A549 (cell line): ENCODE results near the gene PEPD.

Experiments used
- CBX2 ChIP-seq: fragments of 200-600 bp; sonication (generic); IDR thresholded peaks from 2 replicates; pipeline ENCODE4 v1.6.1; 2016; ENCODE audit warnings: low read depth, mild to moderate bottlenecking, borderline replicate concordance
- CEBPB ChIP-seq, 2 experiments: fragments of >200 bp in 1 of 2; sonication (Bioruptor Twin) in 1 of 2; formaldehyde crosslinking in 1 of 2; IDR thresholded peaks; 2 replicates each; pipeline ENCODE4 v1.6.1; 2012 to 2016
- EP300 ChIP-seq, 2 experiments: fragments of >200 bp; sonication (Bioruptor Twin); formaldehyde crosslinking; IDR thresholded peaks; 2 replicates in 1 of 2; 3 replicates in 1 of 2; pipeline ENCODE4 v1.6.1; 2016 to 2017
- NFE2L2 ChIP-seq: fragments of 150-350 bp; conservative IDR thresholded peaks from 2 replicates; pipeline ENCODE4 v1.6.1; 2014; ENCODE audit warnings: low read length
- NR3C1 ChIP-seq: fragments of >200 bp; sonication (Bioruptor Twin); formaldehyde crosslinking; IDR thresholded peaks from 3 replicates; pipeline ENCODE4 v1.6.1; 2017
- POLR2A ChIP-seq: IDR thresholded peaks from 2 replicates; pipeline ENCODE4 v1.6.1; 2012; ENCODE audit warnings: mild to moderate bottlenecking, low read length
- RARB ChIP-seq: fragments of 250-450 bp; sonication (Bioruptor Pico); IDR thresholded peaks from 2 replicates; pipeline ENCODE4 v1.8.0; 2021; ENCODE audit warnings: mild to moderate bottlenecking, moderate library complexity
- RCOR1 ChIP-seq: fragments of 150-350 bp; IDR thresholded peaks from 2 replicates; pipeline ENCODE4 v1.6.1; 2014; ENCODE audit warnings: antibody characterized with exemption, low read length, low read depth
- SMC3 ChIP-seq: fragments of >200 bp; sonication (Bioruptor Twin); formaldehyde crosslinking; IDR thresholded peaks from 3 replicates; pipeline ENCODE4 v1.6.1; 2018; ENCODE audit warnings: inconsistent platforms
- SREBF2 ChIP-seq: fragments of 450-650 bp; IDR thresholded peaks from 2 replicates; pipeline ENCODE4 v1.6.1; 2014; ENCODE audit warnings: mild to moderate bottlenecking, moderate library complexity
- TP53 ChIP-seq: fragments of 250-450 bp; sonication (Bioruptor Pico); IDR thresholded peaks from 2 replicates; pipeline ENCODE4 v1.5.0; 2021; ENCODE audit warnings: mild to moderate bottlenecking, moderate library complexity
- TF ChIP-seq, protein P1 (sequence below): fragments of 250-450 bp; sonication (Bioruptor Pico); IDR thresholded peaks from 2 replicates; pipeline ENCODE4 v1.5.0; 2020; ENCODE audit warnings: low read depth, mild to moderate bottlenecking, moderate library complexity
- TF ChIP-seq, protein P2 (sequence below): fragments of >200 bp; sonication (Bioruptor Twin); formaldehyde crosslinking; IDR thresholded peaks from 3 replicates; pipeline ENCODE4 v1.5.1; 2016
- TF ChIP-seq, protein P3 (sequence below): fragments of 200-600 bp; sonication (generic); IDR thresholded peaks from 2 replicates; pipeline ENCODE4 v1.6.1; 2016; ENCODE audit warnings: antibody characterized with exemption, mild to moderate bottlenecking, moderate library complexity

GRCh38 chr19:33464010-33464732, 57.4 kb downstream of the PEPD start:
- TF ChIP-seq SREBF2 (no peak), POLR2A (no peak), EP300 (IDR thresholded peaks at IDR 0.05) (no peak), RARB (CRISPR knock-in tag) (no peak), CEBPB (IDR thresholded peaks at IDR 0.05) (no peak), RCOR1 (no peak), TP53 (CRISPR knock-in tag) (no peak), SMC3 (no peak), NR3C1 (no peak), NFE2L2 (no peak), CBX2 (no peak)
- TF ChIP-seq, protein P1, sequence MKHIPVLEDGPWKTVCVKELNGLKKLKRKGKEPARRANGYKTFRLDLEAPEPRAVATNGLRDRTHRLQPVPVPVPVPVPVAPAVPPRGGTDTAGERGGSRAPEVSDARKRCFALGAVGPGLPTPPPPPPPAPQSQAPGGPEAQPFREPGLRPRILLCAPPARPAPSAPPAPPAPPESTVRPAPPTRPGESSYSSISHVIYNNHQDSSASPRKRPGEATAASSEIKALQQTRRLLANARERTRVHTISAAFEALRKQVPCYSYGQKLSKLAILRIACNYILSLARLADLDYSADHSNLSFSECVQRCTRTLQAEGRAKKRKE (CRISPR knock-in tag), result no peak
- TF ChIP-seq, protein P2, sequence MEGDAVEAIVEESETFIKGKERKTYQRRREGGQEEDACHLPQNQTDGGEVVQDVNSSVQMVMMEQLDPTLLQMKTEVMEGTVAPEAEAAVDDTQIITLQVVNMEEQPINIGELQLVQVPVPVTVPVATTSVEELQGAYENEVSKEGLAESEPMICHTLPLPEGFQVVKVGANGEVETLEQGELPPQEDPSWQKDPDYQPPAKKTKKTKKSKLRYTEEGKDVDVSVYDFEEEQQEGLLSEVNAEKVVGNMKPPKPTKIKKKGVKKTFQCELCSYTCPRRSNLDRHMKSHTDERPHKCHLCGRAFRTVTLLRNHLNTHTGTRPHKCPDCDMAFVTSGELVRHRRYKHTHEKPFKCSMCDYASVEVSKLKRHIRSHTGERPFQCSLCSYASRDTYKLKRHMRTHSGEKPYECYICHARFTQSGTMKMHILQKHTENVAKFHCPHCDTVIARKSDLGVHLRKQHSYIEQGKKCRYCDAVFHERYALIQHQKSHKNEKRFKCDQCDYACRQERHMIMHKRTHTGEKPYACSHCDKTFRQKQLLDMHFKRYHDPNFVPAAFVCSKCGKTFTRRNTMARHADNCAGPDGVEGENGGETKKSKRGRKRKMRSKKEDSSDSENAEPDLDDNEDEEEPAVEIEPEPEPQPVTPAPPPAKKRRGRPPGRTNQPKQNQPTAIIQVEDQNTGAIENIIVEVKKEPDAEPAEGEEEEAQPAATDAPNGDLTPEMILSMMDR, result no peak
- TF ChIP-seq, protein P3, sequence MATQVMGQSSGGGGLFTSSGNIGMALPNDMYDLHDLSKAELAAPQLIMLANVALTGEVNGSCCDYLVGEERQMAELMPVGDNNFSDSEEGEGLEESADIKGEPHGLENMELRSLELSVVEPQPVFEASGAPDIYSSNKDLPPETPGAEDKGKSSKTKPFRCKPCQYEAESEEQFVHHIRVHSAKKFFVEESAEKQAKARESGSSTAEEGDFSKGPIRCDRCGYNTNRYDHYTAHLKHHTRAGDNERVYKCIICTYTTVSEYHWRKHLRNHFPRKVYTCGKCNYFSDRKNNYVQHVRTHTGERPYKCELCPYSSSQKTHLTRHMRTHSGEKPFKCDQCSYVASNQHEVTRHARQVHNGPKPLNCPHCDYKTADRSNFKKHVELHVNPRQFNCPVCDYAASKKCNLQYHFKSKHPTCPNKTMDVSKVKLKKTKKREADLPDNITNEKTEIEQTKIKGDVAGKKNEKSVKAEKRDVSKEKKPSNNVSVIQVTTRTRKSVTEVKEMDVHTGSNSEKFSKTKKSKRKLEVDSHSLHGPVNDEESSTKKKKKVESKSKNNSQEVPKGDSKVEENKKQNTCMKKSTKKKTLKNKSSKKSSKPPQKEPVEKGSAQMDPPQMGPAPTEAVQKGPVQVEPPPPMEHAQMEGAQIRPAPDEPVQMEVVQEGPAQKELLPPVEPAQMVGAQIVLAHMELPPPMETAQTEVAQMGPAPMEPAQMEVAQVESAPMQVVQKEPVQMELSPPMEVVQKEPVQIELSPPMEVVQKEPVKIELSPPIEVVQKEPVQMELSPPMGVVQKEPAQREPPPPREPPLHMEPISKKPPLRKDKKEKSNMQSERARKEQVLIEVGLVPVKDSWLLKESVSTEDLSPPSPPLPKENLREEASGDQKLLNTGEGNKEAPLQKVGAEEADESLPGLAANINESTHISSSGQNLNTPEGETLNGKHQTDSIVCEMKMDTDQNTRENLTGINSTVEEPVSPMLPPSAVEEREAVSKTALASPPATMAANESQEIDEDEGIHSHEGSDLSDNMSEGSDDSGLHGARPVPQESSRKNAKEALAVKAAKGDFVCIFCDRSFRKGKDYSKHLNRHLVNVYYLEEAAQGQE, result no peak
